Right atrium auricular region (tissue), 2 donors: ENCODE data around the gene DUOX1. TPM values are rescaled to one million over a fixed set of nuclear protein-coding genes. Genes with fewer than 3 reads are reported as not detected.

ENCODE experiments used
- DNase-seq: peaks from one replicate; pipeline ENCODE4 v3.0.0-alpha.2; 2019; ENCODE audit warnings: low spot score
- H3K27ac ChIP-seq, 2 donors: fragments of 200-600 bp; sonication (generic); 1 replicate in 1 of 2; 2 replicates in 1 of 2; pipeline ENCODE4 v1.5.1; 2016 to 2019
- H3K27me3 ChIP-seq, 2 donors: fragments of 200-600 bp; sonication (generic); one replicate each; pipeline versions ENCODE4 v1.5.1 to v1.6.0; 2017 to 2019
- H3K36me3 ChIP-seq: fragments of 200-600 bp; sonication (generic); one replicate; pipeline ENCODE4 v1.5.1; 2016
- H3K4me1 ChIP-seq, 2 donors: fragments of 200-600 bp; sonication (generic); one replicate each; pipeline versions ENCODE4 v1.5.1 to v1.6.0; 2017 to 2019
- H3K4me3 ChIP-seq, 2 donors: fragments of 200-600 bp; sonication (generic); 1 replicate in 1 of 2; 2 replicates in 1 of 2; pipeline ENCODE4 v1.5.1; 2017 to 2019; ENCODE audit warnings: mild to moderate bottlenecking in 1 of 2, moderate library complexity in 1 of 2
- H3K9me3 ChIP-seq, 2 donors: fragments of 200-600 bp; sonication (generic); one replicate each; pipeline ENCODE4 v1.5.1; 2019
- CTCF ChIP-seq, 2 donors: fragments of 200-600 bp; sonication (generic); IDR thresholded peaks; one replicate each; pipeline ENCODE4 v1.5.1; 2019; ENCODE audit warnings: antibody characterized with exemption in 2 of 2
- total RNA-seq, 2 donors: library from RNA; depleted of rRNA; stranded (reverse); fragments of >200 nt; gene quantifications; one replicate each; pipeline ENCODE4 v1.1.0, GENCODE V29; 2016

The DUOX1 gene
- total RNA-seq, 2 donors from 2014 or later: 1.1 to 3.6 TPM

- Histone ChIP-seq H3K9me3 (no peaks in the 10 kb centered on the region), H3K36me3 (no peaks in the 10 kb centered on the region), H3K27ac (no peak overlapping the region), H3K27me3 (no peaks in the 10 kb centered on the region), H3K4me1 (no peaks in the 10 kb centered on the region), H3K4me3 (no peak overlapping the region)
- TF ChIP-seq CTCF (IDR thresholded peaks at IDR 0.05): no peak
- DNase-seq: no peak
Measured at GRCh38 chr15:45088801-45089711, 40.7 kb upstream of the DUOX1 start.

- Histone ChIP-seq H3K9me3 (no peaks in the 10 kb centered on the region), H3K27ac (no peak overlapping the region), H3K4me1 (no peaks in the 10 kb centered on the region), H3K27me3 (no peaks in the 10 kb centered on the region), H3K36me3 (no peaks in the 10 kb centered on the region), H3K4me3 (no peak overlapping the region)
- DNase-seq: no peak
- TF ChIP-seq CTCF (IDR thresholded peaks at IDR 0.05): no peak
Measured at GRCh38 chr15:45089712-45090373, 40.0 kb upstream of the DUOX1 start.

GRCh38 chr15:45091161-45091560, 38.6 kb upstream of the DUOX1 start:
- no peak overlapping the region for H3K4me3 ChIP-seq
- no peak for TF ChIP-seq CTCF (IDR thresholded peaks at IDR 0.05)
- no peaks in the 10 kb centered on the region for H3K9me3 ChIP-seq
- H3K27me3 ChIP-seq: no peaks in the 10 kb centered on the region
- H3K4me1 ChIP-seq: no peaks in the 10 kb centered on the region
- no peak for DNase-seq
- no peak overlapping the region for H3K27ac ChIP-seq
- H3K36me3 ChIP-seq: no peaks in the 10 kb centered on the region

DNA sequence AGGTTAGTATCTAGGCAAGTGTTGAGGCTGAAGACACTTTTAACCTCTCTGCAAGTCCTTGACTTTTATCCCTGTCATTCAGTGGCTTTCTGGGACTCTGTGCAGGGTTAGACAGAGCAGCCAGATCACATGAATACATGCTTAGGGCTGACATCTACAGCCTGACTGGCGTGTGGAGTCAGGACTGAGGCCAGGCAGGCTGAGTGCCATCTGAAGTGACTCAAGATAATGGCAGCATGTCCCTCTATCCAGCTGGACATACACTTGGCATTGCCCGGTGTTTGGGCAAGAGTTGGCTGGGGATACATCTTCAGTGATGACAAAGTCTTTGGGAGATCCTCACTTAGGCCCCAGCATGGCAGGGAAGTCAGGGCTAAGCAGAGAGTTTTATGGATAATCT, 38.2 kb upstream of the DUOX1 start:
- no peak overlapping the region for H3K27ac ChIP-seq
- no peak overlapping the region for H3K4me3 ChIP-seq
- no peaks in the 10 kb centered on the region for H3K4me1 ChIP-seq
- H3K27me3 ChIP-seq: no peaks in the 10 kb centered on the region
- H3K36me3 ChIP-seq: no peaks in the 10 kb centered on the region
- H3K9me3 ChIP-seq: no peaks in the 10 kb centered on the region
- no peak for DNase-seq
- no peak for TF ChIP-seq CTCF (IDR thresholded peaks at IDR 0.05)

DNA sequence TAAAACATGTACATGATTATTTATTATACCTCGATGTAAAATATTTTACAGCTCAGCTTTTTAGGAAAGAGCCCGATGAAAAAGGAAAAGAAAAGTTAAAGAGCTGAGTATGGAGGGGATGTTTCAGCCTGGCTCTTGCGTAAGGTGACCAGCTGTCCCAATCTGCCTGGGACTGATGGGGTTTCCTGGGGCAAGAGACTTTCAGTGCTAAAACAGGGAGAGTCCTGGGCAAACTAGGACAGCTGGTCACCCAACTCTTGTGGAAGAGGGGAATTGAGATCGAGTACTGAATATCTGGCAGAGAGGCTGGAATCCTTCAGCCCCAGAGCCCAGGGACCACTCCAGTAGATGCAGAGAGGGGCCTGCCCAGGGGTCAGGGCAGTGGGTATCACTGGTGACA, 36.8 kb upstream of the DUOX1 start:
- no peak for TF ChIP-seq CTCF (IDR thresholded peaks at IDR 0.05)
- no peak overlapping the region for H3K27ac ChIP-seq
- no peaks in the 10 kb centered on the region for H3K36me3 ChIP-seq
- H3K4me1 ChIP-seq: no peaks in the 10 kb centered on the region
- no peak overlapping the region for H3K4me3 ChIP-seq
- DNase-seq: no peak
- no peaks in the 10 kb centered on the region for H3K27me3 ChIP-seq
- H3K9me3 ChIP-seq: no peaks in the 10 kb centered on the region
